Kidney (tissue), 14 donors: ENCODE data around the gene ERCC4. TPM values are rescaled to one million over a fixed set of nuclear protein-coding genes. Genes with fewer than 3 reads are reported as not detected.

Experiments used
- DNase-seq, 5 donors: peaks; one replicate each; pipeline ENCODE4 v3.0.0-alpha.2; 2013 to 2020
- FAIRE-seq: peaks from 2 replicates; lab custom pipeline; 2012; peaks lifted over from hg19 to GRCh38; lab: Jason Lieb, UNC
- H3K27ac ChIP-seq, 2 donors: one replicate each; pipeline ENCODE4 v1.7.0; 2013; ENCODE audit warnings: low read depth in 2 of 2, low read length in 2 of 2, inconsistent platforms in 1 of 2
- H3K27me3 ChIP-seq: one replicate; pipeline ENCODE4 v1.7.1; 2013; ENCODE audit warnings: low read length, inconsistent platforms; ENCODE audit not compliant: control insufficient read depth, insufficient read depth
- H3K36me3 ChIP-seq, 3 donors: one replicate each; pipeline versions ENCODE4 v1.7.0 to v1.7.1; 2013; ENCODE audit warnings: low read length in 3 of 3, control low read depth in 1 of 3, inconsistent platforms in 1 of 3; ENCODE audit not compliant: insufficient read depth in 3 of 3, control insufficient read depth in 2 of 3
- H3K4me1 ChIP-seq, 3 donors: one replicate each; pipeline versions ENCODE4 v1.7.0 to v1.7.1; 2013; ENCODE audit warnings: low read length in 3 of 3, inconsistent platforms in 1 of 3, low read depth in 1 of 3; ENCODE audit not compliant: control insufficient read depth in 2 of 3, insufficient read depth in 2 of 3
- H3K4me3 ChIP-seq, 3 donors: one replicate each; pipeline versions ENCODE4 v1.7.0 to v1.8.1; 2013; ENCODE audit warnings: low read length in 3 of 3, control low read depth in 1 of 3, inconsistent platforms in 1 of 3
- H3K9ac ChIP-seq, 3 donors: one replicate each; pipeline versions ENCODE4 v1.7.0 to v1.7.1; 2013; ENCODE audit warnings: low read length in 3 of 3, control low read depth in 1 of 3, inconsistent platforms in 1 of 3
- H3K9me3 ChIP-seq, 3 donors: one replicate each; pipeline versions ENCODE4 v1.7.0 to v1.7.1; 2013; ENCODE audit warnings: low read length in 3 of 3, control low read depth in 1 of 3, inconsistent platforms in 1 of 3; ENCODE audit not compliant: control insufficient read depth in 2 of 3, insufficient read depth in 1 of 3
- intact Hi-C: fragments of 100-400 bp; cut with DNase I; formaldehyde crosslinking; loops from one replicate; pipeline ENCODE4 v1.11.1; 2022
- polyA plus RNA-seq: library from polyadenylated mRNA; stranded (reverse); fragments of 350-450 nt; fragmentation: Illumina TruSeq; extraction: RNeasy Lipid Tissue Mini Kit (QIAGEN cat#74804); gene quantifications from one replicate; pipeline ENCODE4 v1.2.3, GENCODE V29; 2014; ENCODE audit warnings: low read depth, low replicate concordance; ENCODE audit not compliant: insufficient read depth
- total RNA-seq: library from RNA; stranded (reverse); fragmentation: NEBNext Ultra II Directional; extraction: Animal tissue kit (Norgen Biotek cat#: 25700); gene quantifications from one replicate; pipeline ENCODE4 v1.2.1, GENCODE V29; 2021
- TF ChIP-seq, protein P1 (sequence below): IDR thresholded peaks from 3 replicates; pipeline ENCODE4 v1.5.1; 2012; ENCODE audit warnings: mild to moderate bottlenecking, moderate library complexity, borderline replicate concordance; ENCODE audit not compliant: insufficient read depth; ENCODE audit errors: extremely low read depth
- donor health status: control.
- donor health status: control.
- donor health status: control.
- donor health status: control.
- donor health status: control.
- donor health status: DM: yes; HTN: yes; CAD: no.
- donor health status: Normal renal cell carcinoma (clear cell type).

Gene ERCC4
- total and polyA plus RNA-seq, 2 donors from 2014 or later = 2.0 to 10.5 TPM

DNA sequence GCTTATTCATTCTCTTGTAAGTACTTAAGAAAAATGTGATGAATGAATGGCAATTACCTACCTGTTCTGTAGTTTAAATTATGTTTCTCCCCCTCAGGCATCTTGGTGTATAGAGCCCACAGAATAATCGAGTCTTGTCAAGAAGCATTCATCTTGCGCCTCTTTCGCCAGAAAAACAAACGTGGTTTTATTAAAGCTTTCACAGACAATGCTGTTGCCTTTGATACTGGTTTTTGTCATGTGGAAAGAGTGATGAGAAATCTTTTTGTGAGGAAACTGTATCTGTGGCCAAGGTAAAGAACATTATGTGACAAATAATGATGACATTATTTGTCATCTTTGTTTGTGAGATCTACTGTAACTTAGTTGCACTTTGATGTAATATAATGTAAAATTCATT, 6.5 kb downstream of the ERCC4 start:
- FAIRE-seq (no peak), DNase-seq (no peak)
- intact Hi-C loops = no loop called here
- TF ChIP-seq, protein P1, sequence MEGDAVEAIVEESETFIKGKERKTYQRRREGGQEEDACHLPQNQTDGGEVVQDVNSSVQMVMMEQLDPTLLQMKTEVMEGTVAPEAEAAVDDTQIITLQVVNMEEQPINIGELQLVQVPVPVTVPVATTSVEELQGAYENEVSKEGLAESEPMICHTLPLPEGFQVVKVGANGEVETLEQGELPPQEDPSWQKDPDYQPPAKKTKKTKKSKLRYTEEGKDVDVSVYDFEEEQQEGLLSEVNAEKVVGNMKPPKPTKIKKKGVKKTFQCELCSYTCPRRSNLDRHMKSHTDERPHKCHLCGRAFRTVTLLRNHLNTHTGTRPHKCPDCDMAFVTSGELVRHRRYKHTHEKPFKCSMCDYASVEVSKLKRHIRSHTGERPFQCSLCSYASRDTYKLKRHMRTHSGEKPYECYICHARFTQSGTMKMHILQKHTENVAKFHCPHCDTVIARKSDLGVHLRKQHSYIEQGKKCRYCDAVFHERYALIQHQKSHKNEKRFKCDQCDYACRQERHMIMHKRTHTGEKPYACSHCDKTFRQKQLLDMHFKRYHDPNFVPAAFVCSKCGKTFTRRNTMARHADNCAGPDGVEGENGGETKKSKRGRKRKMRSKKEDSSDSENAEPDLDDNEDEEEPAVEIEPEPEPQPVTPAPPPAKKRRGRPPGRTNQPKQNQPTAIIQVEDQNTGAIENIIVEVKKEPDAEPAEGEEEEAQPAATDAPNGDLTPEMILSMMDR = no peak
- no peaks in the 10 kb centered on the region for H3K27me3 ChIP-seq
- H3K9ac ChIP-seq = no peak overlapping the region
- peaks cover 0 to 5% (median 0%) of the 10 kb centered on the region in 3 donors for H3K4me1 ChIP-seq
- H3K9me3 ChIP-seq = no peaks in the 10 kb centered on the region
- peaks cover 0 to 16% (median 2%) of the 10 kb centered on the region in 3 donors for H3K36me3 ChIP-seq
- H3K4me3 ChIP-seq = no peak overlapping the region
- H3K27ac ChIP-seq = no peak overlapping the region

DNA sequence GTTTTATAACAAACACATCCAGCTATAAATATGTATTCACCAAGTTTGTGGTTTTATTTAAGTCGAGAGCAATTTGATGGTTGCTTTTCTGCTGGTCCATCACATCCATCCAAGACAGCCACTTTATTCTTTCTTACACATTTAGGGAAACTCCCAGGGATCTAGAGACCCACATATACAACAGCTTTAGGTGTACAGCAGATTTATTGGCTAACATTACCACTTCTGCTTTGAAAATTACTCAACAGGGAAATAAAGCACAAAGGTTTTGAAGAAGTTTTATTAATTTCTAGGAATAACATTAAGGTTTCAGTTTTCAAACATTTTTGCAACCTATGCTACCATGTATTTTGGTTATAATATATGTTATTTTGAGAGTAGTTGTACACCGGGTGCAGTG, 6.9 kb downstream of the ERCC4 start:
- Histone ChIP-seq H3K9ac (no peak overlapping the region), H3K27ac (no peak overlapping the region), H3K4me1 (peaks cover 0 to 5% (median 0%) of the 10 kb centered on the region in 3 donors), H3K36me3 (peaks cover 0 to 16% (median 2%) of the 10 kb centered on the region in 3 donors), H3K27me3 (no peaks in the 10 kb centered on the region), H3K4me3 (no peak overlapping the region), H3K9me3 (no peaks in the 10 kb centered on the region)
- DNase-seq (no peak), FAIRE-seq (no peak)
- TF ChIP-seq, protein P1 = no peak
- intact Hi-C loops = no loop called here

DNA sequence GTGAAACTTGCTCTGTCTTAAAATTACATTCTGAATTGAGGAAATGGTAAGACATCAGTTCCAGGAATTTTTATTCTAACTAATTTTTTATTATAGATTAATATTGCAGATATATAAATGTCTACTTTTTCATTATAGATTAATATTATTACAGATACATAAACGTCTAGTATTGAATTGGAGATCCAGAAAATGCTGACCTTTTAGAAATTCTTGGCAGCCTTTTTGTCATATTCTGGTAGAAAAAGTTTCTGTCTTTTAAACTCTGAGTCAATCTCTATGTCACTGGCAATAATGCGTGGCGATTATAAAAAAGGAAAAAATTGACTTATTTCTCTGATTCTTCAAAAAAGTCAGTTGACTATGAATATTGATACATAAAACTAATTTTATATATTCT, 8.7 kb downstream of the ERCC4 start:
- H3K9ac ChIP-seq = no peak overlapping the region
- no peak overlapping the region for H3K4me3 ChIP-seq
- TF ChIP-seq, protein P1 = no peak
- DNase-seq = no peak
- no peak overlapping the region for H3K27ac ChIP-seq
- intact Hi-C loops = no loop called here
- peaks cover 0 to 16% (median 2%) of the 10 kb centered on the region in 3 donors for H3K36me3 ChIP-seq
- H3K9me3 ChIP-seq = no peaks in the 10 kb centered on the region
- no peak for FAIRE-seq
- peaks cover 0 to 5% (median 0%) of the 10 kb centered on the region in 3 donors for H3K4me1 ChIP-seq
- no peaks in the 10 kb centered on the region for H3K27me3 ChIP-seq

DNA sequence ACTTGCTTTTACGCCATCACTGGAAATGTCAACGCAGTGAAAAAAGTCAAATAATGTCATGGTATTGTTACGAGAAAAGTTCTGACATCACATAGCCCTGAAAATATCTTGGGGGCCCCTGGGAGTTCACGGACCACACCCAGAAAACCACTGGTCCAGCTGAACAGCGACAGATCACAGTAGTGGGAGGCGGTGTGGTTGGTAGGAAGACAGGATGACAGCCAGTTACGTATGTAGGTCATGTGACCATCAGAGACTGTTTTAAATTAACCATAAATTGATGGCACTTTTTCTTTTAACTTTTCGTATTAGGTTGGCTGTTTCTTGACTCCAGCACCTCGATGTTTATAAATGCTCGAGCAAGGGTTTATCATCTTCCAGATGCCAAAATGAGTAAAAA, 11.9 kb downstream of the ERCC4 start:
- Histone ChIP-seq H3K9ac (no peak overlapping the region), H3K27me3 (no peaks in the 10 kb centered on the region), H3K9me3 (no peaks in the 10 kb centered on the region), H3K4me3 (no peak overlapping the region), H3K4me1 (no peaks in the 10 kb centered on the region), H3K36me3 (peaks cover 2 to 11% (median 6%) of the 10 kb centered on the region in 3 donors), H3K27ac (no peak overlapping the region)
- TF ChIP-seq, protein P1 = no peak
- intact Hi-C loops = no loop called here
- FAIRE-seq (no peak), DNase-seq (no peak)
